ENCODE measurements around the gene DDX10. TPM values are rescaled to one million over a fixed set of nuclear protein-coding genes. Genes with fewer than 3 reads are reported as not detected.

DDX10 gene
- total and polyA plus RNA-seq, 2 experiments from 2014 or later, result 32.4 to 37.8 TPM

- TF ChIP-seq EZH2phosphoT487 (IDR thresholded peaks at IDR 0.05; ENCODE audit: unreplicated experiment) (no peak), JUNB (IDR thresholded peaks at IDR 0.05; ENCODE audit: unreplicated experiment) (no peak), NANOG (IDR thresholded peaks at IDR 0.05; ENCODE audit: borderline replicate concordance) (no peak), ETS1 (IDR thresholded peaks at IDR 0.05) (no peak)
Measured at GRCh38 chr11:108805030-108805429, 140.2 kb downstream of the DDX10 start (continued).

GRCh38 chr11:108807262-108807661 is 142.4 kb downstream of the DDX10 start:
- no peaks in the 10 kb centered on the region for H3K27me3 ChIP-seq (ENCODE audit: insufficient read depth)
- no peak overlapping the region for H3K27ac Mint-ChIP-seq
- H3K4me3 ChIP-seq, result no peak overlapping the region
- no peaks in the 10 kb centered on the region for H3K27me3 Mint-ChIP-seq (ENCODE audit: insufficient read depth, low read depth, poor library complexity)
- H3K9me2 ChIP-seq (ENCODE audit: insufficient read depth), result no peaks in the 10 kb centered on the region
- no peak overlapping the region for H3K4me2 ChIP-seq
- no peaks in the 10 kb centered on the region for H4K20me1 ChIP-seq (replicated peaks; ENCODE audit: insufficient read depth)
- no peak overlapping the region for H2AFZ ChIP-seq
- H3K4me3 Mint-ChIP-seq, result no peak overlapping the region
- TF ChIP-seq NANOG (IDR thresholded peaks at IDR 0.05; ENCODE audit: borderline replicate concordance), result no peak
- TF ChIP-seq ETS1 (IDR thresholded peaks at IDR 0.05), result no peak
- no peak for TF ChIP-seq STAT1 (IDR thresholded peaks at IDR 0.05; ENCODE audit: unreplicated experiment)
- TF ChIP-seq REST (IDR thresholded peaks at IDR 0.05; ENCODE audit: unreplicated experiment), result no peak
- TF ChIP-seq ZNF331 (CRISPR knock-in tag; IDR thresholded peaks at IDR 0.05; ENCODE audit: low read depth), result no peak
- H3K27ac ChIP-seq (ENCODE audit: low read depth), result no peak overlapping the region
- no peaks in the 10 kb centered on the region for H3K36me3 ChIP-seq (ENCODE audit: insufficient read depth)
- no peaks in the 10 kb centered on the region for H3K4me1 ChIP-seq (ENCODE audit: insufficient read depth)
- H3K4me1 Mint-ChIP-seq, result peaks cover 12% of the 10 kb centered on the region
- H3F3A ChIP-seq (replicated peaks; ENCODE audit: low read depth), result no peaks in the 10 kb centered on the region
- ATAC-seq (no peak), DNase-seq (ENCODE audit: low spot score) (no peak)
- H3K36me3 Mint-ChIP-seq (ENCODE audit: low read depth), result no peaks in the 10 kb centered on the region; the same call in 2 of the 3 replicates
- H3K79me2 ChIP-seq (replicated peaks; ENCODE audit: insufficient read depth), result peaks cover 17% of the 10 kb centered on the region; the same call in 1 of the 2 replicates
- no peaks in the 10 kb centered on the region for H3K9me3 Mint-ChIP-seq

GRCh38 chr11:108813086-108813485 is 148.2 kb downstream of the DDX10 start:
- no peak overlapping the region for H3K4me3 ChIP-seq
- H3K4me1 Mint-ChIP-seq, result peaks cover 20% of the 10 kb centered on the region
- TF ChIP-seq ZNF331 (CRISPR knock-in tag; IDR thresholded peaks at IDR 0.05; ENCODE audit: low read depth) (no peak), STAT1 (IDR thresholded peaks at IDR 0.05; ENCODE audit: unreplicated experiment) (no peak), ZNF114 (CRISPR knock-in tag; IDR thresholded peaks at IDR 0.05) (no peak), NANOG (IDR thresholded peaks at IDR 0.05; ENCODE audit: borderline replicate concordance) (no peak), ETS1 (IDR thresholded peaks at IDR 0.05) (no peak)
- no peak overlapping the region for H2AFZ ChIP-seq
- H4K20me1 ChIP-seq (replicated peaks; ENCODE audit: insufficient read depth), result no peaks in the 10 kb centered on the region
- H3K79me2 ChIP-seq (replicated peaks; ENCODE audit: insufficient read depth), result peaks cover 6% of the 10 kb centered on the region; the same call in 1 of the 2 replicates
- no peaks in the 10 kb centered on the region for H3K9me3 Mint-ChIP-seq
- DNase-seq (ENCODE audit: low spot score) (no peak), ATAC-seq (no peak)
- H3K36me3 ChIP-seq (ENCODE audit: insufficient read depth), result no peaks in the 10 kb centered on the region
- no peak overlapping the region for H3K4me2 ChIP-seq
- H3K27ac ChIP-seq (ENCODE audit: low read depth), result no peak overlapping the region
- no peak overlapping the region for H3K27ac Mint-ChIP-seq
- H3F3A ChIP-seq (replicated peaks; ENCODE audit: low read depth), result no peaks in the 10 kb centered on the region
- 0 out of 2 replicates have a peak, but pooled peaks cover 3% of the 10 kb centered on the region for H3K4me1 ChIP-seq (ENCODE audit: insufficient read depth)
- H3K4me3 Mint-ChIP-seq, result no peak overlapping the region
- no peaks in the 10 kb centered on the region for H3K9me2 ChIP-seq (ENCODE audit: insufficient read depth)
- no peaks in the 10 kb centered on the region for H3K27me3 Mint-ChIP-seq (ENCODE audit: insufficient read depth, low read depth, poor library complexity)
- H3K27me3 ChIP-seq (ENCODE audit: insufficient read depth), result no peaks in the 10 kb centered on the region
- no peaks in the 10 kb centered on the region for H3K36me3 Mint-ChIP-seq (ENCODE audit: low read depth)
